Neural cell (in vitro differentiated cells): ENCODE measurements around the gene AHNAK.

Experiments
- CTCF ChIP-seq: fragments of 450-650 bp; IDR thresholded peaks from 2 replicates; pipeline ENCODE4 v1.5.1; 2014; ENCODE audit warnings: antibody characterized with exemption, mild to moderate bottlenecking, moderate library complexity; ENCODE audit not compliant: poor library complexity, severe bottlenecking
- EP300 ChIP-seq: fragments of 450-650 bp; conservative IDR thresholded peaks from 2 replicates; pipeline ENCODE4 v1.6.1; 2014; ENCODE audit warnings: antibody characterized with exemption, mild to moderate bottlenecking, moderate library complexity; ENCODE audit not compliant: poor library complexity, severe bottlenecking
- EZH2 ChIP-seq: fragments of 200-600, 300-800 bp; shearing (Covaris generic), sonication (generic); IDR thresholded peaks from 2 replicates; pipeline ENCODE4 v1.6.1; 2014; ENCODE audit warnings: antibody characterized with exemption, low read length, borderline replicate concordance, mild to moderate bottlenecking; ENCODE audit not compliant: insufficient read depth, poor library complexity, severe bottlenecking
- MXI1 ChIP-seq: fragments of 450-650 bp; conservative IDR thresholded peaks from 2 replicates; pipeline ENCODE4 v1.6.1; 2014; ENCODE audit warnings: antibody characterized with exemption, mild to moderate bottlenecking; ENCODE audit not compliant: poor library complexity, severe bottlenecking
- RAD21 ChIP-seq: fragments of 450-650 bp; conservative IDR thresholded peaks from 2 replicates; pipeline ENCODE4 v1.6.1; 2014; ENCODE audit warnings: antibody characterized with exemption, mild to moderate bottlenecking, moderate library complexity
- REST ChIP-seq: IDR thresholded peaks from 2 replicates; pipeline ENCODE4 v1.6.1; 2012; ENCODE audit warnings: borderline replicate concordance
- TAF1 ChIP-seq: IDR thresholded peaks from 2 replicates; pipeline ENCODE4 v1.6.1; 2012; ENCODE audit warnings: low read depth

DNA sequence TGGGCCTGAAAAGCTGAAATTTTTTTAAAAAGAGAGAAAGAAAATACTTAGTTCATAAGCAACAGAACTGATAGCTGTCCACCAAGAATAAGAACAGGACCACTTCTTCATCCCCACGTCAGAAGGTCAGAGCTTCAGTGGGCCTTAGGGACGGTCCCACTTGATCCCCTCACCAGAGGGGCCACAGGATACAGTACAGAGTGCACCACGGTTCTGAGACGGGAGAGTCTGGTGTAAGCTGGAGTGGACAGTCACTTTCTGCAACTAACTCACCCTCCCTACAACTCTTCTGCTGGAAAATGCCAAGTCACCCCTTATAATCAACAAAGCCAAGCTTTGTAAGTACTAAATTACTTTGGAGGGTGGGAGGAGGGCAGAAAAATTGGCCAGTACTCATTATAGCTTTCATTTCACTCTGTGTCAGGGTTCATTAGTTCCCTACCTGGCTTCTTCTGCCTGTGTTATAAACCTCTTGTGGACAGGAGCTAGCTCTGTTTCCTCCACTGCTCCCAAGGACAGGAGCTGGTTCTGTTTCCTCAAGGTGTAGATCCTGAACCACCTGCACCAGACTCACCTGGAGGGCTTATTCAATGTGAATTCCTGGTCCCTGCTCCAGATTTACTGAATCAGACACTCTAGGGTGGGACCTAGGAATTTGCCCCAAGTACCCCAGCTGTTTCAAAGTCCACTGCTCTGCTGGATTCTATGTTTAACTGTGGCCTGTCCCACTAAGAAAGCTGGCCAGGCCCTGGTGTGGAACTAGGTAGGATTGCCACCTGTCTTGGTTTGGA, 88.2 kb downstream of the AHNAK start:
- TF ChIP-seq EP300 (no peak), CTCF (no peak), REST (no peak), TAF1 (no peak), RAD21 (no peak), EZH2 (no peak), MXI1 (no peak)
